ENCODE results near the gene ABLIM1. TPM values are rescaled to one million over a fixed set of nuclear protein-coding genes. Genes with fewer than 3 reads are reported as not detected.
A peak's percentile ranks its signal among the peaks of the same experiment; 100 is the strongest.

The ABLIM1 gene
- total and polyA plus RNA-seq, 10 of the 15 experiments (the other 5 are each of a cell fraction or from before 2014, with no cell fraction given) = 14.2 to 50.5 (median 28.1) TPM

- Histone ChIP-seq H3K4me2 (ENCODE audit: control insufficient read depth, insufficient read depth) (no peak overlapping the region), H3K36me3 (ENCODE audit: control insufficient read depth in 2 of 2, insufficient read depth in 2 of 2, low read length in 1 of 2) (no peaks in the 10 kb centered on the region), H3K27me3 (replicated peaks in 1 of 2; ENCODE audit: control insufficient read depth in 2 of 2, insufficient read depth in 2 of 2, low read length in 1 of 2) (peaks cover 6 to 9% of the 10 kb centered on the region in 2 experiments; a peak in 3 of 4 replicates), H3K79me2 (ENCODE audit: control insufficient read depth, insufficient read depth, low read length) (no peaks in the 10 kb centered on the region), H3K9me3 (replicated peaks; ENCODE audit: control insufficient read depth, insufficient read depth, low read length) (no peaks in the 10 kb centered on the region), H3K27ac (ENCODE audit: control insufficient read depth, insufficient read depth) (no peak overlapping the region), H2AFZ (ENCODE audit: control insufficient read depth, low read depth, low read length) (no peak overlapping the region), H4K20me1 (ENCODE audit: control insufficient read depth, insufficient read depth) (no peaks in the 10 kb centered on the region), H3K9ac (ENCODE audit: control insufficient read depth, insufficient read depth, low read length) (no peak overlapping the region), H3K4me3 (no peak overlapping the region), H3K4me1 (ENCODE audit: control insufficient read depth, insufficient read depth, low read length) (peaks cover 2% of the 10 kb centered on the region; the same call in 1 of the 2 replicates)
- ATAC-seq = peak; percentile 61
- 5% methylated on average over 13 of the region's 13 CpGs for WGBS (ENCODE audit: insufficient coverage, insufficient replicate concordance, low lambda C conversion rate, missing lambda C conversion rate)
- SMC1A ChIA-PET (ENCODE audit: uncharacterized antibody, unreplicated experiment) = no interaction called here
- TF ChIP-seq JUNB (IDR thresholded peaks at IDR 0.05) = peak; percentile 26; the same call in 1 of the 2 replicates
- peak; percentile 45 for TF ChIP-seq BCL3 (IDR thresholded peaks at IDR 0.05; ENCODE audit: borderline replicate concordance, insufficient read depth, low read depth, low read length, poor library complexity, severe bottlenecking)
- no peak for TF ChIP-seq MYC (IDR thresholded peaks at IDR 0.05; ENCODE audit: insufficient read depth, insufficient read length, insufficient replicate concordance, low read length, severe bottlenecking)
- POLR2A ChIA-PET = no interaction called here
- RAD21 ChIA-PET (ENCODE audit: unreplicated experiment) = no interaction called here
- CTCF ChIA-PET = interaction anchor here (0.9 kb wide), 1 partner anchor 1518 kb away, joined by 3 read pairs; no protein-coding TSS in a partner anchor
- no TSS peak for BruUV-seq (replicated peaks)
- intact Hi-C loops (cut with micrococcal nuclease; ENCODE audit: unreplicated experiment) = no loop called here
- peak; percentile 64 for FAIRE-seq
- DNase-seq (ENCODE audit: low read depth, low spot score) = no peak
- in situ Hi-C loops (cut with MboI) = no loop called here
Observed at GRCh38 chr10:114632869-114633715, 25.0 kb downstream of the ABLIM1 start.
